OCI-LY1 (cell line): Measurements from ENCODE around the gene ANKDD1A.

Experiments
- H2AFZ ChIP-seq: fragments of 200-600 bp; sonication (generic), shearing (Covaris generic); 2 replicates; pipeline ENCODE4 v1.6.0; 2014; ENCODE audit warnings: antibody characterized with exemption, mild to moderate bottlenecking, low read length
- H3F3A ChIP-seq: fragments of 200-600 bp; sonication (generic), shearing (Covaris generic); 2 replicates; pipeline ENCODE4 v1.6.0; 2014; ENCODE audit warnings: mild to moderate bottlenecking, antibody characterized with exemption, low read length, moderate library complexity; ENCODE audit not compliant: insufficient read depth
- H3K27ac ChIP-seq: fragments of 200-600 bp; sonication (generic); 2 replicates; pipeline ENCODE4 v1.5.1; 2014; ENCODE audit warnings: low read length, mixed run types, mild to moderate bottlenecking, low read depth; ENCODE audit not compliant: poor library complexity, severe bottlenecking
- H3K27me3 ChIP-seq: fragments of 200-600 bp; sonication (generic); 2 replicates; pipeline ENCODE4 v1.6.0; 2014; ENCODE audit warnings: antibody characterized with exemption, mild to moderate bottlenecking, low read length, moderate library complexity; ENCODE audit not compliant: insufficient read depth
- H3K36me3 ChIP-seq: fragments of 200-600 bp; sonication (generic); 2 replicates; pipeline ENCODE4 v1.6.1; 2014; ENCODE audit warnings: mild to moderate bottlenecking, antibody characterized with exemption, low read length, moderate library complexity, mixed read lengths; ENCODE audit not compliant: insufficient read depth
- H3K4me1 ChIP-seq: fragments of 200-600 bp; sonication (generic); 2 replicates; pipeline ENCODE4 v1.5.1; 2014; ENCODE audit warnings: mild to moderate bottlenecking, low read length, moderate library complexity; ENCODE audit not compliant: insufficient read depth, severe bottlenecking
- H3K4me2 ChIP-seq: fragments of 200-600 bp; sonication (generic), shearing (Covaris generic); 2 replicates; pipeline ENCODE4 v1.6.1; 2014; ENCODE audit warnings: low read length
- H3K4me3 ChIP-seq: fragments of 200-600 bp; sonication (generic); 2 replicates; pipeline ENCODE4 v1.5.1; 2014; ENCODE audit warnings: low read length, low read depth, mild to moderate bottlenecking, mixed read lengths; ENCODE audit not compliant: poor library complexity, severe bottlenecking
- H3K79me2 ChIP-seq: fragments of 200-600 bp; shearing (Covaris generic); 2 replicates; pipeline ENCODE4 v1.6.1; 2016; ENCODE audit warnings: mixed run types, low read length, mixed read lengths; ENCODE audit not compliant: insufficient read depth
- H3K9ac ChIP-seq: fragments of 200-600 bp; sonication (generic), shearing (Covaris generic); 2 replicates; pipeline ENCODE4 v1.6.1; 2014; ENCODE audit warnings: mild to moderate bottlenecking, low read length, mixed read lengths
- H3K9me2 ChIP-seq: fragments of 200-600 bp; sonication (generic), shearing (Covaris generic); 2 replicates; pipeline ENCODE4 v1.6.1; 2014; ENCODE audit warnings: low read depth, mild to moderate bottlenecking, low read length, mixed read lengths
- H3K9me3 ChIP-seq: fragments of 200-600 bp; shearing (Covaris generic); 2 replicates; pipeline ENCODE4 v1.6.1; 2014; ENCODE audit warnings: low read length, mixed read lengths
- H4K20me1 ChIP-seq: fragments of 200-600 bp; sonication (generic), shearing (Covaris generic); 2 replicates; pipeline ENCODE4 v1.6.0; 2016; ENCODE audit warnings: mild to moderate bottlenecking, low read length; ENCODE audit not compliant: insufficient read depth
- CTCF ChIP-seq: fragments of 200-600 bp; sonication (generic), shearing (Covaris generic); IDR thresholded peaks from 2 replicates; pipeline ENCODE4 v1.5.1; 2017; ENCODE audit warnings: mild to moderate bottlenecking, antibody characterized with exemption, low read length, moderate library complexity, mixed read lengths
- EZH2 ChIP-seq: fragments of 200-600 bp; sonication (generic), shearing (Covaris generic); IDR thresholded peaks from 2 replicates; pipeline ENCODE4 v1.8.0; 2017; ENCODE audit warnings: borderline replicate concordance, mixed run types, mild to moderate bottlenecking, antibody characterized with exemption, low read length, moderate library complexity, mixed read lengths

The ANKDD1A gene

GRCh38 chr15:64911311-64912186 lies at the start of gene ANKDD1A:
TSS of gene ANKDD1A (plus strand) at chr15:64911902. CDS start at chr15:64911931, 29 bp downstream.
- TF ChIP-seq EZH2 (no peak), CTCF (no peak)
- H4K20me1 ChIP-seq, result no peaks in the 10 kb centered on the region
- H3K79me2 ChIP-seq, result no peaks in the 10 kb centered on the region
- no peaks in the 10 kb centered on the region for H3K27me3 ChIP-seq
- H3F3A ChIP-seq, result no peaks in the 10 kb centered on the region
- no peaks in the 10 kb centered on the region for H3K9me3 ChIP-seq
- H3K4me3 ChIP-seq, result peak within 1 kb of the TSS; percentile 45
- peak within 1 kb of the TSS; percentile 49 for H3K4me2 ChIP-seq
- no peak within 1 kb of the TSS; the same call in 1 of the 2 replicates for H3K9ac ChIP-seq
- H3K9me2 ChIP-seq, result no peaks in the 10 kb centered on the region
- H3K27ac ChIP-seq, result no peak within 1 kb of the TSS
- no peaks in the 10 kb centered on the region for H3K36me3 ChIP-seq
- no peaks in the 10 kb centered on the region for H3K4me1 ChIP-seq
- no peak within 1 kb of the TSS for H2AFZ ChIP-seq

- Histone ChIP-seq H3K9me3 (no peaks in the 10 kb centered on the region), H3F3A (no peaks in the 10 kb centered on the region), H3K4me1 (peaks cover 18% of the 10 kb centered on the region), H3K9me2 (no peaks in the 10 kb centered on the region), H3K79me2 (no peaks in the 10 kb centered on the region), H3K4me3 (no peak overlapping the region), H3K27me3 (no peaks in the 10 kb centered on the region), H3K4me2 (no peak overlapping the region), H4K20me1 (no peaks in the 10 kb centered on the region), H3K27ac (no peak overlapping the region), H2AFZ (no peak overlapping the region), H3K36me3 (peaks cover 19% of the 10 kb centered on the region; the same call in 1 of the 2 replicates), H3K9ac (no peak overlapping the region)
- TF ChIP-seq CTCF, result no peak
Observed at GRCh38 chr15:64861960-64862359, 49.7 kb upstream of the ANKDD1A start.

GRCh38 chr15:64862408-64862807 lies 49.3 kb upstream of the ANKDD1A start:
- H3K4me1 ChIP-seq, result peaks cover 14% of the 10 kb centered on the region
- no peak overlapping the region for H3K4me3 ChIP-seq
- H3K9me3 ChIP-seq, result no peaks in the 10 kb centered on the region
- no peak overlapping the region for H3K27ac ChIP-seq
- no peaks in the 10 kb centered on the region for H3K9me2 ChIP-seq
- no peaks in the 10 kb centered on the region for H3K79me2 ChIP-seq
- TF ChIP-seq EZH2 (no peak), CTCF (no peak)
- peaks cover 19% of the 10 kb centered on the region; the same call in 1 of the 2 replicates for H3K36me3 ChIP-seq
- no peaks in the 10 kb centered on the region for H3F3A ChIP-seq
- no peaks in the 10 kb centered on the region for H4K20me1 ChIP-seq
- no peaks in the 10 kb centered on the region for H3K27me3 ChIP-seq
- H3K9ac ChIP-seq, result no peak overlapping the region
- H3K4me2 ChIP-seq, result no peak overlapping the region
- no peak overlapping the region for H2AFZ ChIP-seq
